KOPT-K1 (cell line): ENCODE data around the gene GYPA.
"Not testable (repeated sequence)": the region's sequence is repeated elsewhere in the genome, so short reads cannot be mapped to it uniquely, and the experiment has no call there.

Experiments
- H3K27ac ChIP-seq: fragments of 200-600 bp; sonication (generic); 2 replicates; pipeline ENCODE4 v1.5.1; 2016; ENCODE audit warnings: antibody characterized with exemption, mild to moderate bottlenecking, low read depth, low read length; ENCODE audit not compliant: poor library complexity, severe bottlenecking
- H3K36me3 ChIP-seq: fragments of 200-600 bp; sonication (generic); 2 replicates; pipeline ENCODE4 v1.5.1; 2017; ENCODE audit warnings: antibody characterized with exemption, mild to moderate bottlenecking, low read length, moderate library complexity; ENCODE audit not compliant: insufficient read depth
- H3K9me3 ChIP-seq: fragments of 200-600 bp; sonication (generic); 2 replicates; pipeline ENCODE4 v1.5.1; 2017; ENCODE audit warnings: antibody characterized with exemption, low read length, mild to moderate bottlenecking; ENCODE audit not compliant: insufficient read depth, poor library complexity, severe bottlenecking

The GYPA gene

GRCh38 chr4:144097776-144098175 is 42.7 kb downstream of the GYPA start:
- not testable (repeated sequence) for H3K36me3 ChIP-seq, H3K9me3 ChIP-seq

GRCh38 chr4:144093995-144094394 is 46.5 kb downstream of the GYPA start:
- not testable (repeated sequence) for H3K9me3 ChIP-seq, H3K36me3 ChIP-seq, H3K27ac ChIP-seq

More at GRCh38 chr4:144097776-144098175, 42.7 kb downstream of the GYPA start:
- not testable (repeated sequence) for H3K27ac ChIP-seq

- H3K9me3 ChIP-seq, H3K36me3 ChIP-seq, H3K27ac ChIP-seq: not testable (repeated sequence)
Observed at GRCh38 chr4:144091181-144091580, 49.3 kb downstream of the GYPA start.

- Histone ChIP-seq H3K36me3 (no peaks in the 10 kb centered on the region), H3K27ac (no peak overlapping the region), H3K9me3 (no peaks in the 10 kb centered on the region)
Observed at GRCh38 chr4:144090744-144091143, 49.8 kb downstream of the GYPA start.

GRCh38 chr4:144082053-144082452 is 58.5 kb downstream of the GYPA start:
- not testable (repeated sequence) for H3K27ac ChIP-seq, H3K9me3 ChIP-seq, H3K36me3 ChIP-seq

GRCh38 chr4:144080135-144080534 is 60.4 kb downstream of the GYPA start:
- not testable (repeated sequence) for H3K9me3 ChIP-seq, H3K36me3 ChIP-seq, H3K27ac ChIP-seq

GRCh38 chr4:144078746-144079145 is 61.8 kb downstream of the GYPA start:
- not testable (repeated sequence) for H3K27ac ChIP-seq, H3K36me3 ChIP-seq, H3K9me3 ChIP-seq

- H3K27ac ChIP-seq, H3K36me3 ChIP-seq, H3K9me3 ChIP-seq: not testable (repeated sequence)
Observed at GRCh38 chr4:144061556-144061955, 79.0 kb downstream of the GYPA start.

- not testable (repeated sequence) for H3K9me3 ChIP-seq, H3K27ac ChIP-seq, H3K36me3 ChIP-seq
Observed at GRCh38 chr4:144060234-144060859, 80.2 kb downstream of the GYPA start.
